Spleen (tissue), 11 donors: Measurements from ENCODE around the gene STOML2. TPM values are rescaled to one million over a fixed set of nuclear protein-coding genes. Genes with fewer than 3 reads are reported as not detected.

Experiments
- DNase-seq: peaks from one replicate; pipeline ENCODE4 v3.0.0-alpha.2; 2020
- H3K27ac ChIP-seq, 8 donors: fragments of 200-600 bp; sonication (generic) in 7 of 8; 1 replicate in 4 of 8; 2 replicates in 4 of 8; pipeline versions ENCODE4 v1.5.0 to v1.8.0; 2016 to 2021; ENCODE audit warnings: inconsistent platforms in 4 of 8, mild to moderate bottlenecking in 4 of 8, moderate library complexity in 1 of 8
- H3K27me3 ChIP-seq, 7 donors: fragments of 200-600 bp; sonication (generic) in 6 of 7; replicated peaks in 1 of 7; 1 replicate in 4 of 7; 2 replicates in 3 of 7; pipeline versions ENCODE4 v1.5.0 to v1.8.0; 2016 to 2021; ENCODE audit warnings: inconsistent platforms in 3 of 7, mild to moderate bottlenecking in 1 of 7
- H3K36me3 ChIP-seq, 6 donors: fragments of 200-600 bp; sonication (generic) in 5 of 6; 1 replicate in 4 of 6; 2 replicates in 2 of 6; pipeline versions ENCODE4 v1.5.0 to v1.8.0; 2016 to 2021; ENCODE audit warnings: inconsistent platforms in 2 of 6
- H3K4me1 ChIP-seq, 6 donors: fragments of 200-600 bp; sonication (generic) in 5 of 6; 1 replicate in 3 of 6; 2 replicates in 3 of 6; pipeline versions ENCODE4 v1.5.0 to v1.8.0; 2016 to 2021; ENCODE audit warnings: inconsistent platforms in 3 of 6
- H3K4me3 ChIP-seq, 8 donors: fragments of 200-600 bp; sonication (generic) in 7 of 8; 1 replicate in 4 of 8; 2 replicates in 4 of 8; pipeline versions ENCODE4 v1.5.0 to v1.8.0; 2016 to 2021; ENCODE audit warnings: inconsistent platforms in 4 of 8, mild to moderate bottlenecking in 4 of 8, moderate library complexity in 2 of 8
- H3K9me3 ChIP-seq, 8 donors: fragments of 200-600 bp; sonication (generic) in 7 of 8; 1 replicate in 4 of 8; 2 replicates in 4 of 8; pipeline versions ENCODE4 v1.5.0 to v1.8.0; 2016 to 2021; ENCODE audit warnings: inconsistent platforms in 4 of 8
- CTCF ChIP-seq, 11 experiments: fragments of 200-600 bp in 7 of 11; fragments of 450-650 bp in 4 of 11; sonication (generic) in 4 of 11; IDR thresholded peaks in 8 of 11; conservative IDR thresholded peaks in 3 of 11; 1 replicate in 7 of 11; 2 replicates in 4 of 11; pipeline versions ENCODE4 v1.4.0 to v1.8.0; 2016 to 2021; ENCODE audit warnings: antibody characterized with exemption in 11 of 11, inconsistent platforms in 4 of 11, mild to moderate bottlenecking in 1 of 11
- POLR2A ChIP-seq, 3 donors: fragments of 450-650 bp; IDR thresholded peaks; one replicate each; pipeline ENCODE4 v1.5.1; 2017; ENCODE audit warnings: antibody characterized with exemption in 3 of 3, mild to moderate bottlenecking in 1 of 3
- POLR2AphosphoS5 ChIP-seq, 3 donors: sonication (generic); formaldehyde crosslinking; IDR thresholded peaks; one replicate each; pipeline ENCODE4 v1.5.1; 2017; ENCODE audit warnings: antibody characterized with exemption in 3 of 3
- WGBS, 5 donors: extraction: QIAGEN DNeasy Blood & Tissue Kit in 3 of 5; methylation state at CpG; one replicate each; pipeline versions ENCODE4 v1.1.5 to v1.1.7; 2013 to 2018; 5-methylcytosine and 5-hydroxymethylcytosine counted together
- intact Hi-C: fragments of 100-400 bp; cut with DNase I; formaldehyde crosslinking; loops from one replicate; pipeline ENCODE4 v1.15.0; 2023; ENCODE audit warnings: low total_unique reads
- polyA plus RNA-seq, 3 donors: library from polyadenylated mRNA; stranded (reverse); fragments of 200-250 nt; gene quantifications; one replicate each; pipeline ENCODE4 v1.2.1, GENCODE V29; 2013
- total RNA-seq, 7 donors: library from RNA; depleted of rRNA in 3 of 7; stranded (reverse); fragments of >200 nt in 3 of 7; fragmentation: NEBNext Ultra II Directional in 4 of 7; extraction: Animal tissue kit (Norgen Biotek cat#: 25700) in 4 of 7; gene quantifications; one replicate each; pipeline versions ENCODE4 v1.1.0 to v1.2.1, GENCODE V29; 2016 to 2021
- donor health status: healthy with polysubstance abuse.
- donor health status: DM: no; HTN: no; CAD: no; lungs with moderate emphysema.
- donor health status: DM: no; HTN: no; CAD: no.
- donor health status: Bipolar disorder and iron deficiency.
- donor health status: healthy.
- donor health status: DM: no; HTN: no; CAD: no.
- donor health status: DM: yes; HTN: yes; CAD: no.

The STOML2 gene
- total and polyA plus RNA-seq, 10 donors: 54.2 to 80.7 (median 59.6) TPM

DNA sequence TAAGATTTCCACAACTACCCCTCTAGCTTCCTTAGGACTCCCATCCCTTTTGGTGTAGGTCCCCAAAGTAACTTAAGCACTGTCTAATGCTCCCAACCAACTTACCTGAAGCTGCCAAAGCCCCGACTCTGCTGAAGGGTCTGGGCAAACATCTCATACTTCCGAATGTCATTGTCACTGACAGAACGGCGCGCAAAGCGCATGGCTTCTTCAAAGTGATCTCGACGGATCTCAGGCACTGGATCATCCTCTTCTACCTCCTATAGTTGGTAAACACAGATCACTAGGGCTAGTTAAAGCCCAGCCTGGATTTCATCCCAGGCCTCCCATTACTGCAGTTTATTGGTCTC, 45.7 kb downstream of the STOML2 start:
- Histone ChIP-seq H3K9me3 (no peaks in the 10 kb centered on the region), H3K27me3 (no peaks in the 10 kb centered on the region), H3K36me3 (peaks cover 13 to 100% (median 89%) of the 10 kb centered on the region in 6 donors), H3K4me3 (no peak overlapping the region), H3K27ac (no peak overlapping the region), H3K4me1 (no peaks in the 10 kb centered on the region)
- no peak for TF ChIP-seq CTCF (IDR thresholded peaks at IDR 0.05 in 8 of 11, conservative IDR thresholded peaks at IDR 0.05 in 3 of 11)
- TF ChIP-seq POLR2A (IDR thresholded peaks at IDR 0.05): no peak
- TF ChIP-seq POLR2AphosphoS5 (IDR thresholded peaks at IDR 0.05): no peak
- no peak for DNase-seq
- intact Hi-C loops: no loop called here
- WGBS, 5 donors: 98 to 99% (median 98%) methylated on average over 8 of the region's 8 CpGs

DNA sequence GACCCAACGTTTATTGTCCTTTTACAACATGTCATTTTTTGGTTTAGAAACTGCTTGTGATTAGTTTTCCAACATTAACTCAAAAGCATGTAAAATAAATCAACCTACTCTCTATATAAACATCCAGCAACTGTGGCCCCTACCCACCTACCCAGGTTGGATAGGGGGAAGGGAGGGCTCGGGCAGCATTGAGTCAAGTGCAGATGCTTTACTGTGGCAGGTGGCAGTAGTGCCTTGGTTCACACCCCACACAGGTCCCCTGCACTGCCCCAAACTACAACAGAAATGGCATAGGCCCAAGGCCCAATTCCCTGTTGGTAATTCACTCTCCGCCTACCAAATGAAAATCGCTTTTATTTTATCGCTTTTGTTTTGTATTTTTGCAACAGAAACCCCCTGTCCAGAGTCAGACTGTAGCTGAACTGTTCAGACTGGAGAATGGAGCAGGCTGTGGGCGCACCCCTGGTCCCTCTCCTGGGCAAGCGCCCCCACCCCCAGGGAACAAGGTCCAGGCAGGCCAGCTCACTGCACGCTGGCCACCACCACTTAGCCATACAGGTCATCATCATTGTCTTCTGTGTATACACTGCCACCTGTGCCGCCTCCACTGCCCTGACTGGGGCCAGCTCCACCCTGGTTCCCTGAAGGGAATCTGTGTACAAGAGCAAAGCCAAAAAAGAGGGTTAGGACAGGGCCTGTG, 46.2 kb downstream of the STOML2 start:
- WGBS, 5 donors: 95 to 97% (median 95%) methylated on average over 9 of the region's 9 CpGs
- H3K36me3 ChIP-seq: peaks cover 11 to 100% (median 89%) of the 10 kb centered on the region in 6 donors
- no peaks in the 10 kb centered on the region for H3K4me1 ChIP-seq
- H3K27me3 ChIP-seq: no peaks in the 10 kb centered on the region
- no peak overlapping the region for H3K4me3 ChIP-seq
- intact Hi-C loops: no loop called here
- no peaks in the 10 kb centered on the region for H3K9me3 ChIP-seq
- TF ChIP-seq POLR2AphosphoS5 (IDR thresholded peaks at IDR 0.05) (peak in 2 of 3 donors; percentile 59 to 72), POLR2A (IDR thresholded peaks at IDR 0.05) (no peak)
- no peak overlapping the region for H3K27ac ChIP-seq
- DNase-seq: no peak

DNA sequence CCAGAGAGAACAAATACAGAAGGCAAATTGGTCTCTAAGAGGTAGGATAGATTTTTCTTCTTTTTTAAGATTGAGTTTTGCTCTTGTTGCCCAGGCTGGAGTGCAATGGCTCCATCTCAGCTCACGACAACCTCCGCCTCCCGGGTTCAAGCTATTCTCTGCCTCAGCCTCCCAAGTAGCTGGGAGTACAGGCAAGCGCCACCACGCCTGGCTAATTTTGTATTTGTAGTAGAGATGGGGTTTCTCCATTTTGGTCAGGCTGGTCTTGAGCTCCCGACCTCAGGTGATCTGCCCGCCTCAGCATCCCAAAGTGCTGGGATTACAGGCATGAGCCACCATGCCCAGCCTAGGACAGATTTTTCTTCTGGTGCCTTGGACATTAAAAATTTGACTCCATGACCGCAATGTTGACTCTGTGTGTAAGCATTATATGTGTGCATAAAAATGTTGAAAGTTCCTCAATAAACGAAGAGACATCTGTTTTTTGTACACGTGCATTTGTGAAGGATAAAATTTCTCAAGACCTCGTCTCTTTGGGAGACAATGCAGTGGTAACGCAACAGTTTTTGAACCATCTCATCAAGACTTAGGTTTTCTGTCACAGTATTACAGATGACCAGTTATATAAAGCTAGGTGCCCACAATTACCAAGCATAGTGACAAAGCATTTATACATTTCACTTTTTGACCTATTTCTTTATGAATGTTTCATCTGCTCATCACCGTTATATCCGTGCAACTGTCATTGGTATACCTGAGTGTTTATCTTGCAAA, 47.9 kb downstream of the STOML2 start:
- peaks cover 5 to 100% (median 81%) of the 10 kb centered on the region in 6 donors for H3K36me3 ChIP-seq
- no peaks in the 10 kb centered on the region for H3K9me3 ChIP-seq
- intact Hi-C loops: no loop called here
- no peak for DNase-seq
- H3K27ac ChIP-seq: no peak overlapping the region
- no peaks in the 10 kb centered on the region for H3K4me1 ChIP-seq
- no peaks in the 10 kb centered on the region for H3K27me3 ChIP-seq
- 93 to 95% (median 94%) methylated on average over 14 of the region's 14 CpGs for WGBS, 5 donors
- TF ChIP-seq POLR2AphosphoS5 (IDR thresholded peaks at IDR 0.05) (peak in 2 of 3 donors; percentile 12 to 21), CTCF (IDR thresholded peaks at IDR 0.05 in 8 of 11, conservative IDR thresholded peaks at IDR 0.05 in 3 of 11) (no peak), POLR2A (IDR thresholded peaks at IDR 0.05) (no peak)
- H3K4me3 ChIP-seq: no peak overlapping the region

DNA sequence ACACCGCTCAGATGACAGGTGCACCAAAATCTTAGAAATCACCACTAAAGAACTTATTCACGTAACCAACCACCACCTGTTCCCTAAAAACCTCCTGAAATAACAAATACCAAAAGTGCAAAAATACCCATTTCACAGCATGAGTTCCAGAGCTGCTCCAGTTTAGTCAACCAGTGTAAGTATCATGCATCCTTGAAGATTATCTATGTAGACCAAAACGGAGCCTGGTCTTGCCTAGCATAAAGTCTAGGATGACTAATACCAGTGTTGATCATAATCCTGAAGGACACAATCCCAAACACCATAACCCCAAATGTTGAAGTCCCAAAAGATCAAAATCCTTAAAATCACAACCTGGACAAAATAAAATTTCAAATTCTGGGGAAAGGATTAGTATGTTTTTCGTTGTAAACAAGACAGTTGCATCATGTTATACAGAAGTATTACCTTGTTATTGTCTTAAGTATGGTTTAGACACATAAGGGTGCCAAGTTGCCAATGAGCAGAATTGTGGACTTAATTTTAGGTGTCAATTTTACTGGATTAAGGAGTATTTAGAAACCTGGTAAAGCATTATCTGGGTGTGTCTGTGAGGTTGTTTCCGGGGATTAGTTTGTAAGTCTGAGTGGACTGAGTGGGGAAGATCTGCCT, 48.6 kb downstream of the STOML2 start:
- Histone ChIP-seq H3K27ac (no peak overlapping the region), H3K27me3 (no peaks in the 10 kb centered on the region), H3K9me3 (no peaks in the 10 kb centered on the region), H3K4me3 (no peak overlapping the region), H3K4me1 (no peaks in the 10 kb centered on the region), H3K36me3 (peaks cover 5 to 100% (median 81%) of the 10 kb centered on the region in 6 donors)
- WGBS, 5 donors: 56 to 85% (median 68%) methylated on average over 5 of the region's 5 CpGs
- no peak for DNase-seq
- intact Hi-C loops: no loop called here
- TF ChIP-seq CTCF (IDR thresholded peaks at IDR 0.05 in 8 of 11, conservative IDR thresholded peaks at IDR 0.05 in 3 of 11): no peak
- TF ChIP-seq POLR2AphosphoS5 (IDR thresholded peaks at IDR 0.05): no peak
- TF ChIP-seq POLR2A (IDR thresholded peaks at IDR 0.05): no peak
